Right lobe of liver (tissue), 6 donors: ENCODE results near the gene CPA2. TPM values are rescaled to one million over a fixed set of nuclear protein-coding genes. Genes with fewer than 3 reads are reported as not detected.

Experiments
- ATAC-seq, 4 donors: fragments of 200-7000 bp; cut with Tn5 transposase; one replicate each; pipeline ENCODE4 v1.9.1; 2020; ENCODE audit warnings: mild to moderate bottlenecking in 4 of 4, moderate library complexity in 4 of 4
- DNase-seq, 3 donors: peaks; one replicate each; pipeline ENCODE4 v3.0.0-alpha.2; 2020
- H3K27ac ChIP-seq, 3 donors: fragments of 200-600 bp; one replicate each; pipeline ENCODE4 v1.8.0; 2022
- H3K27me3 ChIP-seq, 2 donors: fragments of 200-600 bp; one replicate each; pipeline ENCODE4 v1.8.0; 2022
- H3K36me3 ChIP-seq, 4 donors: fragments of 200-600 bp; sonication (generic) in 1 of 4; one replicate each; pipeline versions ENCODE4 v1.5.1 to v1.8.0; 2017 to 2022; ENCODE audit warnings: control low read depth in 1 of 4
- H3K4me1 ChIP-seq, 4 donors: fragments of 200-600 bp; sonication (generic) in 1 of 4; one replicate each; pipeline versions ENCODE4 v1.5.1 to v1.8.0; 2017 to 2022; ENCODE audit warnings: control low read depth in 1 of 4
- H3K4me3 ChIP-seq, 3 donors: fragments of 200-600 bp; one replicate each; pipeline ENCODE4 v1.8.0; 2022
- H3K9me3 ChIP-seq, 4 donors: fragments of 200-600 bp; sonication (generic) in 1 of 4; one replicate each; pipeline versions ENCODE4 v1.5.1 to v1.8.0; 2017 to 2022; ENCODE audit warnings: control low read depth in 1 of 4
- POLR2A ChIP-seq: fragments of 450-650 bp; IDR thresholded peaks from one replicate; pipeline ENCODE4 v1.6.1; 2017; ENCODE audit warnings: antibody characterized with exemption, mild to moderate bottlenecking
- WGBS: methylation state at CpG from one replicate; pipeline ENCODE4 v1.1.6; 2018; ENCODE audit warnings: low coverage, low lambda C conversion rate; ENCODE audit not compliant: insufficient coverage; ENCODE audit errors: missing lambda C conversion rate; 5-methylcytosine and 5-hydroxymethylcytosine counted together
- intact Hi-C, 2 donors: fragments of 100-400 bp; cut with DNase I; formaldehyde crosslinking; loops; one replicate each; pipeline versions ENCODE4 v1.11.2 to v1.14.1; 2022
- total RNA-seq, 6 experiments: library from RNA; depleted of rRNA in 2 of 6; stranded (reverse); fragments of >200 nt in 2 of 6; fragmentation: NEBNext Ultra II Directional in 3 of 6; extraction: Animal tissue kit (Norgen Biotek cat#: 25700) in 3 of 6; gene quantifications; one replicate each; pipeline versions ENCODE4 v1.1.0 to v1.2.4, GENCODE V29; 2016 to 2023
- TF ChIP-seq, protein P1 (sequence below), 4 donors: fragments of 200-600 bp in 3 of 4; fragments of 450-650 bp in 1 of 4; IDR thresholded peaks; one replicate each; pipeline versions ENCODE4 v1.5.1 to v1.8.0; 2016 to 2022; ENCODE audit warnings: antibody characterized with exemption in 4 of 4, mild to moderate bottlenecking in 2 of 4
- donor health status: DM: no; HTN: yes; CAD: no.
- donor health status: DM: no; HTN: no; CAD: no.
- donor health status: DM: no; HTN: no; CAD: no.
- donor health status: DM: no; HTN: yes; CAD: no.
- donor health status: DM: no; HTN: yes; CAD: no.

Gene CPA2
- total RNA-seq, 6 experiments from 2014 or later: not detected

DNA sequence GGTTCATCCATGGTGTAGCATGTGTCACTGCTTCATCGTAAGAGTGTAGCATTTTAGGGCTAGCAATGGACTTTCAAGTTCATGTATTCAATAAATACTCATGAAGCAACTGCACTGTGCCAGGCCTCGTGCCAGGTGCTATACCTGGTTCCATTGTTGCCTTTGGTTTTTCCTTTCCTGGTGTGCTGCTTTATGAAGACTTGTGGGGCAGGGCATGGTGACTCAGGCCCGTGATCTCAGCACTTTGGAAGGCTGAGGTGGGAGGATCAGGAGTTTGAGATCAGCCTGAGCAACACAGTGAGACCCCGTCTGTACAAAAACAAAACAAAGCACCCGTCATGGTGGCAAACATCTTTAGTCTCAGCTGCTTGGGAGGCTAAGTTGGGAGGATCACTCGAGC lies 24.1 kb downstream of the CPA2 start:
- no peak for ATAC-seq
- 63% methylated on average over 6 of the region's 6 CpGs for WGBS
- Histone ChIP-seq H3K4me1 (no peaks in the 10 kb centered on the region), H3K9me3 (no peaks in the 10 kb centered on the region), H3K36me3 (no peaks in the 10 kb centered on the region), H3K4me3 (no peak overlapping the region), H3K27me3 (no peaks in the 10 kb centered on the region), H3K27ac (no peak overlapping the region)
- TF ChIP-seq POLR2A: no peak
- TF ChIP-seq, protein P1, sequence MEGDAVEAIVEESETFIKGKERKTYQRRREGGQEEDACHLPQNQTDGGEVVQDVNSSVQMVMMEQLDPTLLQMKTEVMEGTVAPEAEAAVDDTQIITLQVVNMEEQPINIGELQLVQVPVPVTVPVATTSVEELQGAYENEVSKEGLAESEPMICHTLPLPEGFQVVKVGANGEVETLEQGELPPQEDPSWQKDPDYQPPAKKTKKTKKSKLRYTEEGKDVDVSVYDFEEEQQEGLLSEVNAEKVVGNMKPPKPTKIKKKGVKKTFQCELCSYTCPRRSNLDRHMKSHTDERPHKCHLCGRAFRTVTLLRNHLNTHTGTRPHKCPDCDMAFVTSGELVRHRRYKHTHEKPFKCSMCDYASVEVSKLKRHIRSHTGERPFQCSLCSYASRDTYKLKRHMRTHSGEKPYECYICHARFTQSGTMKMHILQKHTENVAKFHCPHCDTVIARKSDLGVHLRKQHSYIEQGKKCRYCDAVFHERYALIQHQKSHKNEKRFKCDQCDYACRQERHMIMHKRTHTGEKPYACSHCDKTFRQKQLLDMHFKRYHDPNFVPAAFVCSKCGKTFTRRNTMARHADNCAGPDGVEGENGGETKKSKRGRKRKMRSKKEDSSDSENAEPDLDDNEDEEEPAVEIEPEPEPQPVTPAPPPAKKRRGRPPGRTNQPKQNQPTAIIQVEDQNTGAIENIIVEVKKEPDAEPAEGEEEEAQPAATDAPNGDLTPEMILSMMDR (IDR thresholded peaks at IDR 0.05): no peak
- intact Hi-C loops: no loop called here
- no peak for DNase-seq

DNA sequence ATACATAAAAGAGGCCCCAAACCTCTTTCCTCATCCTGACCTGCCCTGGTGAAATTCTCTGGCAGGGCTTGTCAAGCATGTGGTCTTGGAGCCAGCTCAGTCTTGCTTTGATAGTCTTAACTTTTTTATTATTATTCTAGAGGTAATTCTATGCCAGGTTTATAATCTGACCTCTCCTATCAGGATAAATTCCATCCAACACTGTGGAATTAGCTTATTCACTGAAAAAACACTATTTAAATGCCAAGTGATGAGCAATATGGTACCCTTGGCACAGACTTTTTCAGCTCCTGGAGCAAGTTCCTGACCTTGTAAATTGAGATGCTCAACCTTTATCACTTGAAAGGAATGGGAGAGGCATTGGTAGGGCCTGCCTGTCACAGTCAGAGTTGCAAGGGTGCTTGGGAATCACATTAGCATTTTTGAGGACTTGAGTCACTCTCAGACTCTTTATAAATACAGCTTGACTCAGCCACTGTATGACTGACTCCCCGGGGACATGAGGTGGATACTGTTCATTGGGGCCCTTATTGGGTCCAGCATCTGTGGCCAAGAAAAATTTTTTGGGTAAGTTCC lies 26.1 kb downstream of the CPA2 start, which contains the start of gene CPA4:
Gene CPA4 (plus strand): TSS at position 480 of the 576 bp plus-strand sequence. CDS start 20 bp downstream, at position 500.
- ATAC-seq: no peak
- TF ChIP-seq, protein P1 (IDR thresholded peaks at IDR 0.05): no peak
- TF ChIP-seq POLR2A: no peak
- WGBS: 75% methylated on average over 1 of the region's 1 CpG
- no peak for DNase-seq
- Histone ChIP-seq H3K9me3 (no peaks in the 10 kb centered on the region), H3K4me1 (no peaks in the 10 kb centered on the region), H3K27ac (no peak within 1 kb of the TSS), H3K36me3 (no peaks in the 10 kb centered on the region), H3K27me3 (no peaks in the 10 kb centered on the region), H3K4me3 (no peak within 1 kb of the TSS)
- intact Hi-C loops: no loop called here

DNA sequence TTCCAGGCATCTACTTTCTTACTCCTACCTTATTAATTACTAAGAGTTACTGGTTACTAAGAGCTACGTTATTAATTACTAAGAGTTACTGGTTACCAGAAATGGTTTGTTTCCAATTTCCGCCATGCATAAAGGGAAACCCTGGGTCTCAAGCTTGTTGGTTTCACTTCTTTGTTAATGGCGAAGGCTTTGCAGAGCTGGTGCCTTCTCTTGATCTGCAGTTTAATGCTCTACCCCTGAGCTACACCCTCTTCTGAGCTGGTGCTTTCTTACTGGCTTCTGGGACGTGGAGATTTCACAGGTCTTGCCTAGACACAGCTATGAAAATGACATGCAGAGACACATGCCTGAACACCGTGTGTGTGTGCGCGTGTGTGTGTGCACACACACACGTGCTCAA lies 26.9 kb downstream of the CPA2 start:
- Histone ChIP-seq H3K27me3 (no peaks in the 10 kb centered on the region), H3K4me3 (no peak overlapping the region), H3K9me3 (no peaks in the 10 kb centered on the region), H3K4me1 (no peaks in the 10 kb centered on the region), H3K36me3 (no peaks in the 10 kb centered on the region), H3K27ac (no peak overlapping the region)
- TF ChIP-seq, protein P1 (IDR thresholded peaks at IDR 0.05): no peak
- no peak for TF ChIP-seq POLR2A
- no peak for ATAC-seq
- intact Hi-C loops: no loop called here
- no peak for DNase-seq
- 65% methylated on average over 8 of the region's 8 CpGs for WGBS

DNA sequence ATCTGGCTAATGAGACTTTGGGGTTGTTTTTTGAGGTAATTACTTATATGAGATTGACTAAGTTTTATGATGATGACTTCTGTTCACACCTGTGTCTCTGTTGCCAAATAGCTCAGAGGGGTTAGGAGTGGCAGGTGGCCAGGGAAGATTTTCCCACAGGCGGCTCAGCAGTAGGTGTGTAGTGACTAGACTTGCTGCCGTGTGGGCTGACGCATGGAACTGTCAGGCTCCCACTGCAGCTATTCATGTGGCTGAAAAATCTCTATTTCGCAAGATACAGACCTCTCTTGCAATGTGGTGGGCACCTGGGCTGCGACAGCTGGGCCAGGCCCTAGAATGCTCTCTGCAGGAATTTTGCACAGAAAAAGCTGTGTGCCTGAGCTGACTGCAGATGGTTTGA lies 27.7 kb downstream of the CPA2 start:
- 33% methylated on average over 1 of the region's 5 CpGs for WGBS
- intact Hi-C loops: no loop called here
- H3K4me1 ChIP-seq: no peaks in the 10 kb centered on the region

More for the DNA sequence above, 27.7 kb downstream of the CPA2 start:
- H3K27ac ChIP-seq: no peak overlapping the region
- no peaks in the 10 kb centered on the region for H3K36me3 ChIP-seq
- no peak for ATAC-seq
- no peaks in the 10 kb centered on the region for H3K27me3 ChIP-seq
- no peak for DNase-seq
- H3K4me3 ChIP-seq: no peak overlapping the region
- no peak for TF ChIP-seq POLR2A
- TF ChIP-seq, protein P1 (IDR thresholded peaks at IDR 0.05): no peak
- no peaks in the 10 kb centered on the region for H3K9me3 ChIP-seq
